HEK293 (cell line): ENCODE measurements around the gene FAM149B1.

ENCODE experiments used
- YY1 ChIP-seq: fragments of 450-650 bp; formaldehyde crosslinking; IDR thresholded peaks from 2 replicates; pipeline ENCODE4 v1.5.1; 2018; ENCODE audit warnings: missing biosample characterization, missing genetic modification characterization
- ZBTB8A ChIP-seq: fragments of 450-650 bp; formaldehyde crosslinking; IDR thresholded peaks from 2 replicates; pipeline ENCODE4 v1.5.1; 2016; ENCODE audit warnings: missing biosample characterization, missing genetic modification characterization
- ZNF660 ChIP-seq: fragments of 450-650 bp; IDR thresholded peaks from 2 replicates; pipeline ENCODE4 v1.5.1; 2018; ENCODE audit warnings: missing biosample characterization, mild to moderate bottlenecking, missing genetic modification characterization
- TF ChIP-seq, protein P1 (sequence below): fragments of 450-650 bp; formaldehyde crosslinking; IDR thresholded peaks from 2 replicates; pipeline ENCODE4 v1.5.1; 2016; ENCODE audit warnings: missing biosample characterization, missing genetic modification characterization

DNA sequence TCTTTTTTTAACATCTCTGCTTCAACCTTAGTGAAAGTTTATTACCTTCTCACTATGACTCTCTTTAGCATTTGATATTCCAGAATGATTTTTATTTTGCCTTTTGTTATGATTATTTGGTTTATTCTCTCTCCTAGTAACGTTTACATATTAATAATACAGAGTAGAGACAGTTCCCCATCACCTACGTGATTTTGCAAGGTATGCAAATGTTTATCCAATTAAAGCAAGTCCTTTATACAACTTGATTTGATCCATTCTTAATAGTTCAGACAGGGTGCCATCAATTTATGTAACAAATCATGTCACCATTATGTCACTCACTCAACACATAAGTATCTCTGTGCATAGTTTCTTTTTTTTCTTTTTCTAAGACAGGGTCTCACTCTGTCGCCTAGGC is 26.3 kb upstream of the FAM149B1 start:
- TF ChIP-seq, protein P1, sequence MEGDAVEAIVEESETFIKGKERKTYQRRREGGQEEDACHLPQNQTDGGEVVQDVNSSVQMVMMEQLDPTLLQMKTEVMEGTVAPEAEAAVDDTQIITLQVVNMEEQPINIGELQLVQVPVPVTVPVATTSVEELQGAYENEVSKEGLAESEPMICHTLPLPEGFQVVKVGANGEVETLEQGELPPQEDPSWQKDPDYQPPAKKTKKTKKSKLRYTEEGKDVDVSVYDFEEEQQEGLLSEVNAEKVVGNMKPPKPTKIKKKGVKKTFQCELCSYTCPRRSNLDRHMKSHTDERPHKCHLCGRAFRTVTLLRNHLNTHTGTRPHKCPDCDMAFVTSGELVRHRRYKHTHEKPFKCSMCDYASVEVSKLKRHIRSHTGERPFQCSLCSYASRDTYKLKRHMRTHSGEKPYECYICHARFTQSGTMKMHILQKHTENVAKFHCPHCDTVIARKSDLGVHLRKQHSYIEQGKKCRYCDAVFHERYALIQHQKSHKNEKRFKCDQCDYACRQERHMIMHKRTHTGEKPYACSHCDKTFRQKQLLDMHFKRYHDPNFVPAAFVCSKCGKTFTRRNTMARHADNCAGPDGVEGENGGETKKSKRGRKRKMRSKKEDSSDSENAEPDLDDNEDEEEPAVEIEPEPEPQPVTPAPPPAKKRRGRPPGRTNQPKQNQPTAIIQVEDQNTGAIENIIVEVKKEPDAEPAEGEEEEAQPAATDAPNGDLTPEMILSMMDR = no peak
- TF ChIP-seq YY1 (tag by site-specific recombination) (no peak), ZNF660 (tag by site-specific recombination) (no peak), ZBTB8A (tag by site-specific recombination) (no peak)
